Measurements from ENCODE around the gene XAB2. TPM values are rescaled to one million over a fixed set of nuclear protein-coding genes. Genes with fewer than 3 reads are reported as not detected.

The XAB2 gene
- total and polyA plus RNA-seq, 2 donors (not counting 3 experiments of a cell fraction or from before 2014, with no cell fraction given): 37.3 to 47.6 TPM

GRCh38 chr19:7662657-7663056 lies 33.3 kb upstream of the XAB2 start:
- no peaks in the 10 kb centered on the region for H3K9me3 ChIP-seq (replicated peaks; ENCODE audit: control insufficient read depth, insufficient read depth, low read length)
- no peak overlapping the region for H3K4me3 ChIP-seq (replicated peaks in 1 of 3; ENCODE audit: insufficient read depth in 1 of 3, low read depth in 1 of 3, low read length in 3 of 3)
- H4K20me1 ChIP-seq (replicated peaks; ENCODE audit: control insufficient read depth, extremely low read depth, insufficient read depth, low read length): no peaks in the 10 kb centered on the region
- intact Hi-C loops (cut with micrococcal nuclease): no loop called here
- peaks cover 0 to 2% of the 10 kb centered on the region in 2 experiments for H3K27me3 ChIP-seq (ENCODE audit: control insufficient read depth in 2 of 2, insufficient read depth in 2 of 2, low read length in 2 of 2)
- H3K79me2 ChIP-seq (ENCODE audit: control insufficient read depth, insufficient read depth, low read length): no peaks in the 10 kb centered on the region
- CTCF ChIA-PET: interaction anchor here (1.5 to 3.3 kb wide), 2 partner anchors 13 to 18 kb away, joined by 5 to 24 read pairs; partner anchors contain the start of gene TRAPPC5
- POLR2A ChIA-PET: no interaction called here
- H3K4me1 ChIP-seq (ENCODE audit: control insufficient read depth, extremely low read depth, insufficient read depth, low read length): no peaks in the 10 kb centered on the region
- H2AFZ ChIP-seq (ENCODE audit: low read depth, low read length): no peak overlapping the region
- no peaks in the 10 kb centered on the region for H3K9me1 ChIP-seq (replicated peaks; ENCODE audit: control insufficient read depth, extremely low read depth, insufficient read depth, low read length)
- H3K4me2 ChIP-seq (ENCODE audit: insufficient read depth, low read length): no peak overlapping the region
- H3K27ac ChIP-seq (ENCODE audit: insufficient read depth, low read depth, low read length): no peak overlapping the region
- no TSS peak for BruUV-seq (replicated peaks)
- dilution Hi-C loops (cut with MboI; ENCODE audit: extremely low pct_ligation_motif_present, low sequenced_read_pairs): no loop called here
- H3K9ac ChIP-seq (replicated peaks; ENCODE audit: extremely low read depth, insufficient read depth, low read length): no peak overlapping the region
- no peak for FAIRE-seq
- no peaks in the 10 kb centered on the region for H3K36me3 ChIP-seq (ENCODE audit: control insufficient read depth in 2 of 2, extremely low read depth in 1 of 2, insufficient read depth in 2 of 2, low read length in 2 of 2)
- TF ChIP-seq CTCF (IDR thresholded peaks at IDR 0.05; ENCODE audit: extremely low read depth in 1 of 2, insufficient read depth in 1 of 2, low read depth in 1 of 2, low read length in 2 of 2) (no peak), POLR2A (IDR thresholded peaks at IDR 0.05; ENCODE audit: low read depth, low read length) (no peak), POLR2AphosphoS5 (IDR thresholded peaks at IDR 0.05; ENCODE audit: insufficient read depth, low read depth, low read length) (no peak), GATA2 (IDR thresholded peaks at IDR 0.05; ENCODE audit: insufficient read depth, insufficient read length, low read depth, low read length) (no peak)
- no peak for DNase-seq (ENCODE audit: low read depth, low spot score)

- no peak overlapping the region for H3K4me3 ChIP-seq (replicated peaks in 1 of 3; ENCODE audit: insufficient read depth in 1 of 3, low read depth in 1 of 3, low read length in 3 of 3)
- no TSS peak for BruUV-seq (replicated peaks)
- no peak for FAIRE-seq
- intact Hi-C loops (cut with micrococcal nuclease) (no loop called here), dilution Hi-C loops (cut with MboI; ENCODE audit: extremely low pct_ligation_motif_present, low sequenced_read_pairs) (no loop called here)
- POLR2A ChIA-PET: no interaction called here
- no peak overlapping the region for H3K27ac ChIP-seq (ENCODE audit: insufficient read depth, low read depth, low read length)
- TF ChIP-seq EZH2 (IDR thresholded peaks at IDR 0.05; ENCODE audit: borderline replicate concordance, low read depth, low read length, severe bottlenecking) (no peak), MAX (IDR thresholded peaks at IDR 0.05; ENCODE audit: insufficient read depth, insufficient read length) (no peak), MYC (IDR thresholded peaks at IDR 0.05; ENCODE audit: low read depth, low read length) (no peak), JUN (IDR thresholded peaks at IDR 0.05; ENCODE audit: borderline replicate concordance, insufficient read depth, insufficient read length, low read depth) (no peak), GATA2 (IDR thresholded peaks at IDR 0.05; ENCODE audit: insufficient read depth, insufficient read length, low read depth, low read length) (no peak), POLR2A (IDR thresholded peaks at IDR 0.05; ENCODE audit: low read depth, low read length) (no peak), CTCF (IDR thresholded peaks at IDR 0.05; ENCODE audit: extremely low read depth in 1 of 2, insufficient read depth in 1 of 2, low read depth in 1 of 2, low read length in 2 of 2) (no peak), POLR2AphosphoS5 (IDR thresholded peaks at IDR 0.05; ENCODE audit: insufficient read depth, low read depth, low read length) (no peak), FOS (IDR thresholded peaks at IDR 0.05; ENCODE audit: borderline replicate concordance, insufficient read depth, low read length) (no peak)
- peaks cover 0 to 2% of the 10 kb centered on the region in 2 experiments for H3K27me3 ChIP-seq (ENCODE audit: control insufficient read depth in 2 of 2, insufficient read depth in 2 of 2, low read length in 2 of 2)
- no peak for DNase-seq (ENCODE audit: low read depth, low spot score)
- H3K9me3 ChIP-seq (replicated peaks; ENCODE audit: control insufficient read depth, insufficient read depth, low read length): no peaks in the 10 kb centered on the region
- no peaks in the 10 kb centered on the region for H3K4me1 ChIP-seq (ENCODE audit: control insufficient read depth, extremely low read depth, insufficient read depth, low read length)
- no peak overlapping the region for H3K9ac ChIP-seq (replicated peaks; ENCODE audit: extremely low read depth, insufficient read depth, low read length)
- no peaks in the 10 kb centered on the region for H3K79me2 ChIP-seq (ENCODE audit: control insufficient read depth, insufficient read depth, low read length)
- CTCF ChIA-PET: interaction anchor here (0.6 to 3.3 kb wide), 3 partner anchors 12 to 36 kb away, joined by 3 to 24 read pairs (median 5); partner anchors contain the start of gene TRAPPC5
- no peaks in the 10 kb centered on the region for H3K9me1 ChIP-seq (replicated peaks; ENCODE audit: control insufficient read depth, extremely low read depth, insufficient read depth, low read length)
- no peaks in the 10 kb centered on the region for H3K36me3 ChIP-seq (ENCODE audit: control insufficient read depth in 2 of 2, extremely low read depth in 1 of 2, insufficient read depth in 2 of 2, low read length in 2 of 2)
- no peak overlapping the region for H3K4me2 ChIP-seq (ENCODE audit: insufficient read depth, low read length)
- no peak overlapping the region for H2AFZ ChIP-seq (ENCODE audit: low read depth, low read length)
- H4K20me1 ChIP-seq (replicated peaks; ENCODE audit: control insufficient read depth, extremely low read depth, insufficient read depth, low read length): no peaks in the 10 kb centered on the region
Observed at GRCh38 chr19:7661744-7662538, 32.6 kb upstream of the XAB2 start.

Data from endothelial cell of umbilical vein (primary cell).